Right atrium auricular region (tissue), 2 donors: Measurements from ENCODE around the gene CDY2A. TPM values are rescaled to one million over a fixed set of nuclear protein-coding genes. Genes with fewer than 3 reads are reported as not detected.
"Not testable (repeated sequence)": the region's sequence is repeated elsewhere in the genome, so short reads cannot be mapped to it uniquely, and the experiment has no call there.

Experiments used
- DNase-seq: peaks from one replicate; pipeline ENCODE4 v3.0.0-alpha.2; 2019; ENCODE audit warnings: low spot score
- H3K27ac ChIP-seq, 2 donors: fragments of 200-600 bp; sonication (generic); 1 replicate in 1 of 2; 2 replicates in 1 of 2; pipeline ENCODE4 v1.5.1; 2016 to 2019
- H3K27me3 ChIP-seq, 2 donors: fragments of 200-600 bp; sonication (generic); one replicate each; pipeline versions ENCODE4 v1.5.1 to v1.6.0; 2017 to 2019
- H3K36me3 ChIP-seq: fragments of 200-600 bp; sonication (generic); one replicate; pipeline ENCODE4 v1.5.1; 2016
- H3K4me1 ChIP-seq, 2 donors: fragments of 200-600 bp; sonication (generic); one replicate each; pipeline versions ENCODE4 v1.5.1 to v1.6.0; 2017 to 2019
- H3K4me3 ChIP-seq, 2 donors: fragments of 200-600 bp; sonication (generic); 1 replicate in 1 of 2; 2 replicates in 1 of 2; pipeline ENCODE4 v1.5.1; 2017 to 2019; ENCODE audit warnings: mild to moderate bottlenecking in 1 of 2, moderate library complexity in 1 of 2
- H3K9me3 ChIP-seq, 2 donors: fragments of 200-600 bp; sonication (generic); one replicate each; pipeline ENCODE4 v1.5.1; 2019
- total RNA-seq, 2 donors: library from RNA; depleted of rRNA; stranded (reverse); fragments of >200 nt; gene quantifications; one replicate each; pipeline ENCODE4 v1.1.0, GENCODE V29; 2016

Gene CDY2A, protein sequence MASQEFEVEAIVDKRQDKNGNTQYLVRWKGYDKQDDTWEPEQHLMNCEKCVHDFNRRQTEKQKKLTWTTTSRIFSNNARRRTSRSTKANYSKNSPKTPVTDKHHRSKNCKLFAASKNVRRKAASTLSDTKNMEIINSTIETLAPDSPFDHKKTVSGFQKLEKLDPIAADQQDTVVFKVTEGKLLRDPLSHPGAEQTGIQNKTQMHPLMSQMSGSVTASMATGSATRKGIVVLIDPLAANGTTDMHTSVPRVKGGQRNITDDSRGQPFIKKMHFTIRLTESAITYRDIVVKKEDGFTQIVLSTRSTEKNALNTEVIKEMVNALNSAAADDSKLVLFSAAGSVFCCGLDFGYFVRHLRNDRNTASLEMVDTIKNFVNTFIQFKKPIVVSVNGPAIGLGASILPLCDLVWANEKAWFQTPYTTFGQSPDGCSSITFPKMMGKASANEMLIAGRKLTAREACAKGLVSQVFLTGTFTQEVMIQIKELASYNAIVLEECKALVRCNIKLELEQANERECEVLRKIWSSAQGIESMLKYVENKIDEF
- total RNA-seq, result not detected

DNA sequence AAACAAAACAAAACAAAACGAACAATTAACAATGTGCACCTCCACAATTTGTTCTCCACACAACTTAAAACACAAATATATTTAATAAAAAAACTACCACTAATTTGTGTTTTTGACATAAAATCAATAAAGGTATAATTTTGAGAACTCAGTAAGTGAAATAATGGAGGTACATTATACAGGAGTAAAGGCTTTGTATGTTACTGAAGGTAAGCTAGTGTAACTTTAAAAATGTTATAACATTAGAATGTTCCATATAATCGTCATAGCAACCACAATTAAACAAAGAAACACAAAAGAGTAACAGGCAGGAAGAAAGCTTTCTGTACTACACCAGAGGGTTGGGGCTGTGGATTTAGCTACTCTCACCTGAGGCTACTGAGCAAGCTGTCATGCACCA, at the start of gene CDY2A:
TSS of gene CDY2A (plus strand) at position 301 of the 400 bp plus-strand sequence. CDS start 328 bp downstream, outside the sequence.
- H3K4me3 ChIP-seq, H3K36me3 ChIP-seq, DNase-seq, H3K4me1 ChIP-seq, H3K27ac ChIP-seq, H3K9me3 ChIP-seq, H3K27me3 ChIP-seq: not testable (repeated sequence)

DNA sequence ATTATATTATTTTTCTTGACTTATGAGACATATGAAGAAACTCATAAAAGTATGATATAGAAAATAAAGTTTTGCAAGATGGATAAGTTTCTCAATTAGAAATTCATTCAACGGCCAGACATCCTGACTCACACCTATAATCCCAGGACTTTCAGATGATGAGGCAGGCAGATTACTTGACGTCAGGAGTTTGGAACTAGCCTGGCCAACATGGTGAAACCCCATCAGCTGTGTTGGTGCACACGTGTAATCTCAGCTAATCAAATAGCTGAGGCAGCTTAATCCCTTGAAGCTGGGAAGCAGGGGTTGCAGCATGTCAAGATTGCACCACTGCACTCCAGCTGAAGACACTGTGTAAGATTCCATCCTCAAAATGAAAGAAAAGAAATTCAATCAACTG, 28.0 kb upstream of the CDY2A start:
- H3K4me3 ChIP-seq, H3K36me3 ChIP-seq, H3K9me3 ChIP-seq, H3K27me3 ChIP-seq, DNase-seq, H3K27ac ChIP-seq, H3K4me1 ChIP-seq: not testable (repeated sequence)

DNA sequence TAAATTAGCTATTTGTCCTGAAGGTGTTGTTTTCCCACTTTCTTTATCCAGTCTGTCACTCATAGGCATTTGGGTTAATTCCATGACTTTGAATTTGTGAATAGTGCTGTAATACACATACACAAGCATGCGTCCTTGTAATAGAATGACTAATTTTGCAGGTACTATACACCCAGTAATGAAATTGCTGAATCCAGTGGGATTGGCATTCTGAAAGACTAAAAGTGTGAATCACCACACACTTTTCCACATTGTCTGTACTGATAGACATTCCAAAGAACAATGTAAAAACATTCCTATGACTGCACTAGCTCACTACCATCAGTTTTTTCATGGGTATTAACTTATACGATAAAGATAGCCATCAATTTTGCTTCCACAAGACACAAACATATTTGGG, 27.3 kb upstream of the CDY2A start:
- H3K4me1 ChIP-seq, H3K4me3 ChIP-seq, DNase-seq, H3K9me3 ChIP-seq, H3K27me3 ChIP-seq, H3K27ac ChIP-seq, H3K36me3 ChIP-seq: not testable (repeated sequence)

DNA sequence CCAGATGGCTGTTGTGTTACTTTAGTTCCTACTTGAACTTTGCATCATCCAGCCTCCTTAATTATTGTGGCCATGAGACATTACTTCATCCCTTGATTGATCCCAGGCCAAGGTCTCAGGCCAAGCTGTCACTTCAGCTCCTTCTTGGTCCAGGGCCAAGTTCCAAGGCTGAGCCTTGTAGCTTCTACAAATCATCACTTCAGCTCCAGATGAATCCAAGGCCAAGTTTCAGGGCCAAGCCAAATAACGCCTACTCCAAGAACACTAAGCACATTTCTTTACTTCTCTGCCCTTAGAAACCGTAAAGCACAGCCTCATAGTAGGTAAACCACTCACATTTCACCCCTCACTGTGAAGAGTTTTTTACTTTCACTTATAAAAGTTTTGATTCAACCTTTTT, 1.7 kb upstream of the CDY2A start:
- H3K9me3 ChIP-seq, H3K4me1 ChIP-seq, H3K27ac ChIP-seq, H3K4me3 ChIP-seq, H3K27me3 ChIP-seq, DNase-seq, H3K36me3 ChIP-seq: not testable (repeated sequence)

DNA sequence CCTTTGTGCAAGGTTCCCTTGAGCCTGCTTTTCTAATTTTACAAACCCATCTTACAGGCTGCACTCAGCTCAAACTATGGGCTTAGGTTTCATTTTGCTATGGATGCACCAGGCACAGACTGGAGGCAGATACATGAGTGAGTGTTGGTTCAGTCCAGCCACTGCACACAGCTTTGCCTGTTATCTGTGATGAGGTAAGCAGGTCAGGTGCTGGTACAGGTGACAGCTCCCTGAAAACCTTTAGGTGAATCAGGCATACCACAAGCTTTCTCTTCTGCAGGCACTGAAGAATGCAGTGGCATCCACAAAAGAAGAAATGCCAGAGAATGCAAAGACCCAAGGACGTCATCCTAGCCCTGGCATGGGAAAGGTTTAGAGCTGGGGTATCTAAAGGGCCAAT, 3.3 kb downstream of the CDY2A start:
- H3K36me3 ChIP-seq, H3K4me3 ChIP-seq, H3K4me1 ChIP-seq, DNase-seq, H3K27ac ChIP-seq, H3K9me3 ChIP-seq, H3K27me3 ChIP-seq: not testable (repeated sequence)

DNA sequence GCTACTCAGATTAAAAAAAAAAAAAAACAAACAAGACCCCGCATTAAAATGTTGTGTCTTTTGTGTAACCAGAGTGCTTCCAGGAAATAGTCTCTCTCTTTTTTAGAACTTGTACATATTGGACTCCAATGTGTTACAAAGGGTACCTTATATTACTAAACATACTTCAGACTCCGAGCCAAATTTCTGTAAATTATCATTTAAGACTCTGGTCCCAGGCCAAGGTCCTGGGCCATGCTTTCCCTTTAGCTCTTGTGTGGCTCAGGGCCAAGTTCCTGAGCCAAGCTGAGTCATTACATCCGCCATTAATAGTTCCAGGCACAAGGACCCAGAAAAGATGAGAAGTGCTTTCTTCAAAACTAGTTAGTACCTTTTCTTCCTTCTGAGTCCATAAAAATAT, 4.6 kb downstream of the CDY2A start:
- H3K36me3 ChIP-seq, DNase-seq, H3K27me3 ChIP-seq, H3K27ac ChIP-seq, H3K4me3 ChIP-seq, H3K4me1 ChIP-seq, H3K9me3 ChIP-seq: not testable (repeated sequence)

DNA sequence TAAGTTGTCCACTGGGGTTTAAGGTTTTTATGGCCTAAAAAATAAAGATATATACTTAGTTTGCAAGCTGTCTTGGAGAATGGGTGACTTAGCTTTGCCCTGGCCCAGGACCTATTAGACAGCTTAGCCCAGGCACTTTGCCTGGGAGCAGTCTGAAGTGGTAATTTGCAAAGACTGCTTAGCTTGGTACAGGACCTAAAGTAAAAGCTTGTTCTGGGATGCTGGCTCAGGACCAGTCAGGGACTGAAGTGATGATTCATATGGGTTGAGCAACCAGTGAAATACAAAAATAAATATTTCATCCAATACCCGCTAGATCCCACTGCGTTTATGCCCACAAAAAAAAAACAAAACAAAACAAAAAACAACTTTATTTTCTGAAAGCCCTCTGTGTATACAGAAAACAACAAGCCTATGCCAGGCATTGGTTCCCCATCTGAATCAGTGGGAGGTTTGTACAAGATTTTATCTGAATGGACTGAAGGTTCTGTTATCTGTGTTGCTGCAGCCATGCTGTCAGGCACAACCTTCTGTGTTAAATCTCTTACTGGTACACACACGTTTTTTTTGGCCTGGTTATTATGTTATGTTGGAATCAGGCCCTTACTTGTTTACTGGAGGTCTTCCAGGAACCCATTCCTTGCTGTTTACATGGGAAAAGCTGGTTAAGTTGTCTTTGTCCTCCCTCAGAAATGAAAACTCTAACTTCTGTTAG, 8.7 kb downstream of the CDY2A start:
- H3K27ac ChIP-seq, H3K4me1 ChIP-seq, H3K36me3 ChIP-seq, H3K4me3 ChIP-seq, H3K9me3 ChIP-seq, H3K27me3 ChIP-seq, DNase-seq: not testable (repeated sequence)

DNA sequence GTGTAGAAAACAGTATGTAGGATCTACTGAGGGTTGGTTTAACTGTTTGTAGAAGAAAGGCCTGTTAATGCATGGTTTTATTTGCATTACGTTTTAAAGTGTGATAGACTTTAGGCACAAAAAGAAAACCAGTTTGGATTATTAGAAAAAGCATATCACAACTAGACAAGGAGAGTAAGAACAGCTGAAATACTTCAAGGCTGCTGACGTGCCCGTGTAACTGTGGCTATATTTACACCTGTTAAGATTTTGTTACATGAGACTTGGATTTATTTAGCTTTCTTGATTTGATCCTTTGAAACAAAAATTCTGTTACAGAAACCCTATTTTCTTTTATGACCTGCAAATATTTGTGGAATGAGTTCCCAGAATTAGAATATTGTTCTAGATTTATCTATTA, 9.3 kb downstream of the CDY2A start:
- not testable (repeated sequence) for H3K27ac ChIP-seq, DNase-seq, H3K4me3 ChIP-seq, H3K27me3 ChIP-seq, H3K9me3 ChIP-seq, H3K36me3 ChIP-seq, H3K4me1 ChIP-seq

DNA sequence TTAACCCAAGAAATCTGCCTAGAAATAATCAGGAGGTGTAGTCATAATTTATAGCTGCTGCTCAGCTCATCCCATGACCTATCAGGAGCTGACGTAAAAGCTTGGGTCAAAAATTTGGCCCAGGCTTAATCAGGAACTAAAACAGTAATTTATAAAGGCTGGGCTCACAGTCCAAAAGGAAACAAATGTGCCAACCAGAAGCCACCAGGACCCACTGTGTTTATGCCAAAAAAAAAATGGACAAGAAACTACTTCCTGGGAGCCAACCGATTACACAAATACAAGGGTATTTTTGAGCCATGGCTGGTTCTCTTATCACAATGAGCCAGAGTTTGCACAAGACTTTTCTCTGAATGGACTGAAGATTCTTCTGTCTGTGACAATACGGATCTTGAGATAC, 19.4 kb downstream of the CDY2A start:
- not testable (repeated sequence) for DNase-seq

DNA sequence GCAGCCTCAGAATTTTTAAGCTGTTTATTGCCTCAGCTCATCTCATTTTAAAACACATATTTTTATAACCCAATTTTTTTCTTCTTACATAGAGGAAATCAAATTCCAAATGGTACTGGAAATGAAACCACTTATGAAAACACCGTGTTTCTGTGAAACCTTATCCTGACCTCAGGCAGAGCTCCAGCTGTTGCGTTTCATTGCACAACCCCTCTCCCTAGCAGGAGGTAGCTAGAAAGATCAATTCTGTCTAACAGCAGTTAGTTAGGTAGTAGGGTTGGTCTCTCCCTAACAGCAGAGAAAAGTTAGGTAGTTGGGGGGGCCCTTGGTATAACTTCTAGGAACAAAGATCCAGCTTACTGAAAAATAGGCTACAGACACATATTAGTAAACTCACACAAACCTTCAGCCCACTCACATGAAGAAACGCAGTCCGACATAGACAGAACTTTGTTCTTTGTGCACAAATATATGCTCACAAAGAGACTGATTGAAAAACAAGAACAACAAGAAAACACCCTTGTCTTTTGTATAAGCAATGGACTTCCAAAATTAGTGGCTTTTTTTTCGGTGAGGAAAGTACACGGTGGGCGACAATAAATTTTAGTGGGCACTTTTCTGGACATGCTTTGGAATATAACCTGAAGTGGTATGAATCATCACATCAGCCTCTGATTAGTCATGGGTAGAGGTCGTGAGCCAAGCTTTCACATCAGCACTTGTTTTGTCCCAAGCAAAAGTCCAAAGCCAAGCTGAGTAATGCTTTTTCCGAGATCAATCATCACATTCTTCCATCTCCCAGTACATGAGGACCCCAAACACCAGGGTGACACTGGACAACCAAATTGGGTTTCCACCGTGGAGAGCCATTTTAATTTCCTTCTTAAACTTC, 22.8 kb downstream of the CDY2A start:
- H3K27ac ChIP-seq, H3K36me3 ChIP-seq: not testable (repeated sequence)

More for the DNA sequence above, 19.4 kb downstream of the CDY2A start:
- H3K27me3 ChIP-seq, H3K36me3 ChIP-seq, H3K4me1 ChIP-seq, H3K27ac ChIP-seq, H3K9me3 ChIP-seq, H3K4me3 ChIP-seq: not testable (repeated sequence)

DNA sequence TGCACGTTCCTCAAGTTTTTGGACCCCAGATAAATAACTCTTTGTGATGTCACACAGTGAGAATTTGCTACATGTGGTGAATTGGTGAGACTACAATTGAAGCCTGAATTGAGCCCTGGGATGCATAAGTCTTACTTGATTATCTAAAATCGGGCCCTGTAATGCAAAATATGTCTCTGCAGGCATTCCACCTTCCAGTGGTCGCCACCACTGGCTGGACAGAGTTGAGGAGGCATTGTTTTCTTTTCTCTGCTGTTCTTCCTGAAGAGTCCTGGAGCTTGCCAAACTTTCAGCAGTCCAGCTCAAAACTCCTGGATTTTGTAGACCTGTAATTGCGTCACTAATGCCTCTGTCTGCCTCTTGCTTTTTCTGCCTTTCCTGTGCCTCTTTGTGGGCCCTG, 23.5 kb downstream of the CDY2A start:
- DNase-seq, H3K27me3 ChIP-seq, H3K27ac ChIP-seq, H3K9me3 ChIP-seq, H3K4me1 ChIP-seq, H3K36me3 ChIP-seq, H3K4me3 ChIP-seq: not testable (repeated sequence)

More for the DNA sequence above, 22.8 kb downstream of the CDY2A start:
- not testable (repeated sequence) for H3K27me3 ChIP-seq, H3K4me3 ChIP-seq, H3K4me1 ChIP-seq, DNase-seq, H3K9me3 ChIP-seq

DNA sequence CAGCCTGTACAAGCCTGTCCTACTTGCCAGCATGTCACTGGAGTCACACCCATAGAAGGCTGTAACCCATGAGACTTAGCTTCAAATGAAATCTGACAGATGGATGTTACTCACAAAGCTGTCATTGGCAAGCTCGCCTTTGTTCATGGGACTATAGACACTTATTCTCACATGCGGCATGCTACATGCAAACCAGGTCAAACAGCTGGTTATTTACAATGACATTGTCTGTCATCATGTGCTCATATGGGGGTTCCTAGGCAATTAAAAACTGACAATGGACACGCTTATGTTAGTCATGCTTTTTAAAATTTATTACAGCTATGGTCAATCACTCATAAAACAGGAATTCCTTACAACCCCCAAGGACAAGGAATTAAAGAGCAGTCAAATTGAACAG, 30.9 kb downstream of the CDY2A start:
- not testable (repeated sequence) for H3K27ac ChIP-seq, H3K9me3 ChIP-seq

DNA sequence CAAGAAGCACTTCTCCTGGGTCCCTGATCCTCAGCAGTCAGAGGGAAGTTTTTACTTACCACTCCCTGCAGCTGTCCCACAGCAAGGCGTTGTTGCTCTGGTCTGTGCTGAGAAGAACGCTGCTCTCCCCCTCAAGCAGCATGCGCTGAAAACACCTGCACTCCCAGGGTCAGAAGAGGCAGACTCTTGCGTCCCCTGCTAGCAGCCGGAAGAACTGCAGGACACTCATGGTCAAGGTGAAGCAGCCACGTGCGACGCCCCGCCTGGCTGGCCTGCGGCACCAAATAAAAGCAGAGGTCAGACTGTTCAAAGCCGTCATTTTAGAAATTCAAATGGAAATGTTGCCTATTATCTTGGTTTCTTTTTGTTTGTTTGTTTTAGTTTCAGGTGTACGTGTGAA, 47.9 kb downstream of the CDY2A start:
- not testable (repeated sequence) for H3K27me3 ChIP-seq, H3K4me3 ChIP-seq, H3K9me3 ChIP-seq, H3K27ac ChIP-seq, DNase-seq, H3K4me1 ChIP-seq, H3K36me3 ChIP-seq

More for the DNA sequence above, 30.9 kb downstream of the CDY2A start:
- not testable (repeated sequence) for DNase-seq, H3K36me3 ChIP-seq, H3K4me3 ChIP-seq, H3K27me3 ChIP-seq, H3K4me1 ChIP-seq
